ENCODE measurements around the gene KIF2C. TPM values are rescaled to one million over a fixed set of nuclear protein-coding genes. Genes with fewer than 3 reads are reported as not detected.
A peak's percentile ranks its signal among the peaks of the same experiment; 100 is the strongest.

The KIF2C gene
- total and polyA plus RNA-seq, 9 of the 15 experiments (the other 6 are each of a cell fraction or from before 2014, with no cell fraction given): 84.9 to 226 (median 169) TPM

GRCh38 chr1:44799770-44800584 lies 60.3 kb downstream of the KIF2C start, which contains the start of gene PLK3 (continued):
- peak; percentile 87 for TF ChIP-seq PKNOX1 (IDR thresholded peaks at IDR 0.05)
- TF ChIP-seq BMI1 (IDR thresholded peaks at IDR 0.05; ENCODE audit: low read length): no peak; the same call in 1 of the 2 replicates
- TF ChIP-seq ID3 (CRISPR knock-in tag; IDR thresholded peaks at IDR 0.05): no peak
- TF ChIP-seq ID3 (tag; IDR thresholded peaks at IDR 0.05): no peak; the same call in 1 of the 2 replicates
- no peak for TF ChIP-seq BDP1 (IDR thresholded peaks at IDR 0.05; ENCODE audit: insufficient read depth, insufficient read length)
- 0 out of 2 replicates have a peak, but pooled peaks have one; percentile 76 for TF ChIP-seq ZEB2 (IDR thresholded peaks at IDR 0.05)
- peak in 2 of 3 experiments; percentile 70 to 79 for TF ChIP-seq YY1 (IDR thresholded peaks at IDR 0.05; ENCODE audit: borderline replicate concordance in 1 of 3, control insufficient read depth in 1 of 3, extremely low read depth in 1 of 3, insufficient read depth in 3 of 3, insufficient read length in 1 of 3, insufficient replicate concordance in 2 of 3, low read depth in 1 of 3, low read length in 2 of 3)
- TF ChIP-seq NR1H2 (CRISPR knock-in tag; IDR thresholded peaks at IDR 0.05): no peak
- TF ChIP-seq GTF2E2 (tag; IDR thresholded peaks at IDR 0.05): 0 out of 2 replicates have a peak, but pooled peaks have one; percentile 27
- TF ChIP-seq IRF2 (CRISPR knock-in tag; IDR thresholded peaks at IDR 0.05): no peak
- peak in 1 of 2 experiments; percentile 38; a peak in 1 of 4 replicates for TF ChIP-seq TRIM24 (IDR thresholded peaks at IDR 0.05)
- no peak for TF ChIP-seq POU5F1 (IDR thresholded peaks at IDR 0.05; ENCODE audit: borderline replicate concordance, low read depth, low read length, partially characterized antibody)
- no peak for TF ChIP-seq COPS2 (conservative IDR thresholded peaks at IDR 0.05)
- no peak for TF ChIP-seq GATA2 (CRISPR knock-in tag; IDR thresholded peaks at IDR 0.05)
- no peak for TF ChIP-seq HDAC6 (IDR thresholded peaks at IDR 0.05; ENCODE audit: low read depth, low read length)
- peak; percentile 42; the same call in 1 of the 2 replicates for TF ChIP-seq ZNF143 (CRISPR knock-in tag; IDR thresholded peaks at IDR 0.05)
- peak; percentile 7; the same call in 1 of the 2 replicates for TF ChIP-seq HLTF (IDR thresholded peaks at IDR 0.05)
- TF ChIP-seq FOSL1 (tag; conservative IDR thresholded peaks at IDR 0.05): peak; percentile 70
- peak; percentile 91 for TF ChIP-seq TAF9B (IDR thresholded peaks at IDR 0.05; ENCODE audit: partially characterized antibody)
- no peak for TF ChIP-seq SRSF3 (IDR thresholded peaks at IDR 0.05; ENCODE audit: insufficient read depth, low read length)
- peak; percentile 54; the same call in 1 of the 2 replicates for TF ChIP-seq E2F1 (CRISPR knock-in tag; IDR thresholded peaks at IDR 0.05)
- TF ChIP-seq PREB (CRISPR knock-in tag; IDR thresholded peaks at IDR 0.05): no peak
- no peak for TF ChIP-seq EWSR1 (IDR thresholded peaks at IDR 0.05; ENCODE audit: borderline replicate concordance, low read depth, partially characterized antibody)
- peak; percentile 61; the same call in 1 of the 2 replicates for TF ChIP-seq PML (IDR thresholded peaks at IDR 0.05; ENCODE audit: low read length)
- peak; percentile 95 for TF ChIP-seq ATF7 (IDR thresholded peaks at IDR 0.05)
- TF ChIP-seq PURB (CRISPR knock-in tag; IDR thresholded peaks at IDR 0.05; ENCODE audit: low read depth): no peak

Data from K562 (cell line).